Stimulated activated CD4-positive, alpha-beta T cell treated with anti-CD3 and anti-CD28 coated beads, Interleukin-12 subunit alpha, Interleukin-12 subunit beta, amount 100 ng/mL, for 4 hours (primary cell): ENCODE measurements around the gene ERBB4.
"Not testable (repeated sequence)": the region's sequence is repeated elsewhere in the genome, so short reads cannot be mapped to it uniquely, and the experiment has no call there.

Source experiments
- DNase-seq: peaks from one replicate; pipeline ENCODE4 v3.0.0-alpha.2; 2020

Gene ERBB4

DNA sequence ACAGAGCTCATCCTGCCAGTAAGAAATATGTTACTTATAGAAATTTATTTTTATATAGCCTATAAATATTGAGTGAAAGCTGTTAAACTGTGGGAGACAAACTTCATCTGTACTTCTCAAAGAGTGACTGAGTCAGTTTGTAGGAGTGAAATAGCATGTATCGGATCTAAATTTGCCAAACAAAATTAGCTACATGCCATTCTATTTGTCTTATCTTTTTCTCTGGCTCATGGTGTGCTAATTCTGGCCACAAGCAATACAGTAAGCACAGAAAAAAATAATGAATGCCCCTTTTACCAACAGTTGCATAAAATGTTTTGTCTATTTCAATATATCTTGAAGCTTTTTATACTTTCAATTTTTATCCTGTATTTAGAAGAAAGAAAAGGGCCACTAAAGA is 12.5 kb downstream of the ERBB4 start:
- no peak for DNase-seq

GRCh38 chr2:212523756-212524155 is 14.8 kb downstream of the ERBB4 start:
- no peak for DNase-seq

GRCh38 chr2:212520340-212520739 is 18.3 kb downstream of the ERBB4 start:
- no peak for DNase-seq

DNA sequence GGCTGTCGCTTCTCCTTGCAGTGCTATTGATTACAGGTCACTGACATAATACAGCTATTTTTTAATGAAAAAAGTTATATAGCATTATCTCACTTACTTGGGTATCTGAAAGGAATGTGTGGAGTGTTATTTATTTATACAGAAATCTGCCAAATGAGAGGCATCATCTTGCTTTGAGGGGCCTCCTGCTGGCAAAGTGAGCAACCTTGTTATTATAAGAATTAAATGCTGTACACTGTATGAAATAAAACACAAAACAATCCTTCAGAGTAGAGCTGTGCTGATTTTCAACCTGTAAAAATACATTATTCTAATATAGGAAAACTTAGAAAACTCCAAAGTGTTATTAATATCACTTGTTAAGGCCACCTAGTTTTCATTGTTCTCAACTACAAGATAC is 20.9 kb downstream of the ERBB4 start:
- no peak for DNase-seq

- no peak for DNase-seq
Observed at GRCh38 chr2:212505586-212505985, 33.0 kb downstream of the ERBB4 start.

DNA sequence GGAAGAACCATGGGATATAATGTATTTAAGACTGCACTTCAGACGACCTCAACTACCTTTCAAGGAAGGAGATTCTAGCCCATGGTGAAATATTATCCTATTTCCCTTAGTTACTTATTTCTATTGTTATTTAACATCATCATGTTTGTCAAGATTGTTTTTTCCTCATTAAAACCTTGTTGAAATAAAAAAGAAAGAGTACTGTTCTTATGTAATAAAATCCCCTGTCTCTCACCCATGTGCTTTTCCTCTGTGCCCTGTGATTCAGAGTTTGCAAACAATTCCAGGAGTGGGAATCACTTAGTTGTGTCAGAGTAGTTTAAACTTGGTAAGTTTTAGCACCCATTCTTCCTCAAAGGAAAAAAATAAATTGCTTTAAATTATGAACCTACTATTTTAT is 43.6 kb downstream of the ERBB4 start:
- no peak for DNase-seq

GRCh38 chr2:212494418-212495020 is 44.1 kb downstream of the ERBB4 start:
- DNase-seq: no peak

DNA sequence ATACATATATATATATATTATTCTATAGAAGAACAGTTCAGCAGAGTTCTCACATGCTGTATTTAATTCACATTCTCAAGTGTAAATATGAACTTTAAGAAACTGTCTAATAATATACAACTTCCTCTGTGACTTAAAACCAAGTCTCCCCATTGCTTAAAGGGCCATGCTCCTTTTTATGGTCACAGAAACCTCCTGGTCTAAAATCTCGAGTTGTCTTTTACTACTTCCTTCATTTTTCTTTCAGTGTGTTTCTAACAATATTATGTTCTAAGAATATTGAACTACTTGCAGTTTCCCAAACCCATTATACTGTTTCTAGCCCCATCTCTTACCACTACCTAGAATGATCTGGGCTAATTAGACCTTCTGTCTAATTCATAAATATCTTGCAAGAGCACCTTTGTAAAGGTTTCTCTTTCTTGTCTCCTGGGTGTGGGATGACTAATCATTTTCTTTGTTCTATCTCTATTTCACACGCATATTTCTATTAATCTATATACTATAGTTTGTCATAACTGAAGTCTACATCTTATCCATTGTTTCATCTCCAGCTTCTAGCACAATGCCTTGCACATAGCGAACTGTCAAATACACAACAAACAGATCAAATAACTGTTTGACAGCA is 48.8 kb downstream of the ERBB4 start:
- no peak for DNase-seq

DNA sequence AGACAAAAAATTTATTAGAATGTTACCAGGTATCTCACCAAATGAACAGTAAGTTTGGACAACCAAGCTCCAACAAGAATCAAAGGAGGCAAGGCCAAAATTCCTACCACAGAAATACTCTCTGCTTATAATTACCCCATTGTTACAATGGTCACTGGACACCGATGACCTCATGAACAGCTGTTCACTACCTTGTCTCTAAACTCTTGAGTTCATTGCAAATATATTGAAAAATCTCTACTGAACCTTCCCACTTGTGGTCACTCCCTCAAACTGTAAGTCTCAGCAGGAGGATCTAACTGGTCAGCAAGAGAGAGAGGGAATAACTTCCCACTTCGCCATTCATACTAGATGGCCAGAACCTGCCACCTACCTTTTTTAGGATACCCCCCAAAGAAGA is 50.0 kb downstream of the ERBB4 start:
- no peak for DNase-seq

GRCh38 chr2:212484563-212485080 is 54.0 kb downstream of the ERBB4 start:
- DNase-seq: no peak

GRCh38 chr2:212480447-212480846 is 58.2 kb downstream of the ERBB4 start:
- no peak for DNase-seq

DNA sequence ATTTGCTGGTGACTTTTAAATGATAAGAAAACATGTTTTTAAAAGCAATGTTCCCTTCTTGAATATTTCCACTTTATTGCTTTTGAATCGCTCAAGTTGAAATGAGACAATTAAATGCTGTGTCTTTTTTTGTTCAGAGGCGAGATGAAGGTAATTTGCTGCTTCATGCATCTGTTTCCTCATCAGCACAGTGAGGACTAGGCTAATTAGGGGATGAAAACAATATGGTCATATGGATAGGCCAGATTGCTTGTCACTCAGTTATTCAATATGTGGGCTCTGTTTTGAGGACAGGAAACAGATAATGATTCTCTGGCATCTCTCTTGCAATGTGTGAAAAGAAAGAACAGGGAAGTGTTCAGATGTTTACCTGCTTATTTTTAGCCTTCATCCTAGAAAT is 61.0 kb downstream of the ERBB4 start:
- no peak for DNase-seq

DNA sequence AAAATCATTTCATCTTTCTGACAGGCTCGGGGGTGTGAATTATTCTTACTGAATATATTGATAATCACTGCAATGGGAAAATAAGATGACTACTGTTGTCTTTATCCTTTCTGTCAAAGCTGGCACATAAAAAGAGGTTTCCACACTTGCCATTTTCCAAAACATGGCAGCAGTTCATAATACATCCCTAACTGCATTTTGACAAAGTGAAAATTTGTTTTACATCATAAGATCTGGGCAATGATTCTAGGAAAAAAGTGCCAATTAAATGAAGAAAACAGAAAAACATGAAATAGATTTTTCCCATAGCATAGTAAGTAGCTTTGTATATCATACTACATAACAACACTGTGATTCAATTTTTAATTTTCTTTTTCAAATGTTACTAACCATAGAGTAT is 65.4 kb downstream of the ERBB4 start:
- no peak for DNase-seq

GRCh38 chr2:212467551-212467950 is 71.1 kb downstream of the ERBB4 start:
- DNase-seq: not testable (repeated sequence)

GRCh38 chr2:212465456-212465855 is 73.1 kb downstream of the ERBB4 start:
- DNase-seq: no peak

- not testable (repeated sequence) for DNase-seq
Observed at GRCh38 chr2:212461708-212462107, 76.9 kb downstream of the ERBB4 start.

GRCh38 chr2:212454149-212454548 is 84.5 kb downstream of the ERBB4 start:
- DNase-seq: no peak

- no peak for DNase-seq
Observed at GRCh38 chr2:212451786-212452231, 86.8 kb downstream of the ERBB4 start.

DNA sequence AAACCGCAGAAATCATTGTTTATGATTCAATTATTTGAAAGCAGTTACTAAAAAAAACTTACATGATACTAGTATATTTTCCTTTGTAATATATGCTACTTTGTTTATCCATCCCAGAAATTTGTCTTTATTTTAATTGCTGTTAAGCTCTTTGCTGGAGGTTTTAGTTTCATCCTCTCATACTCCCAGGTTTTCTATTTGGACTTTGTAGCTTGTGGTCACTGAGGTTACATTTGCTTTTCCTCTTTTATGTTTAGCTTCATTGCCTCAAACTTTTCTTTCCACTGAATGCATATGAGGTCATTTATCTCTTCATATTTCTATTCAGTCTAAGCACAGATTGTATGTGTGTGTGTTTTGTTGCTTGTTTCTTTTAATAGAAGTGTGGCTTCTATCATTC is 89.9 kb downstream of the ERBB4 start:
- no peak for DNase-seq

DNA sequence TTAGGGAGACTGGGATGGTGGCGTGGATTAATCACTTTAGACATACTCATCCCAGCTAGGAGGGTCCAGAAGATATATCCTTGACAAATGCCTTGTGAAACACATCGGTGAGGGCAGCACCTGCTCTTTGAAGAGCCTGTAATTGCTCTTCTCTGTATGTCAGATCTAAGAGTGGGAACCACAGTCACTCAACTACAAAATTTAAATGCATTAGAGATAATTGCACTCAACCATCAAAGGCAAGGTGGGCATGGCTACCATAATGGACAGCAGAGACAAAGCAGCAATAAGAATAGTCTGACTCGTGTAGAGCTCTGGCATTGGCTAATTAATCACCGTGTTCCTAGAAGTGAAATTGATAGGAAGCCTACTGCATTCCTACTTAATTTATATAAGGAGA is 96.8 kb downstream of the ERBB4 start:
- no peak for DNase-seq

DNA sequence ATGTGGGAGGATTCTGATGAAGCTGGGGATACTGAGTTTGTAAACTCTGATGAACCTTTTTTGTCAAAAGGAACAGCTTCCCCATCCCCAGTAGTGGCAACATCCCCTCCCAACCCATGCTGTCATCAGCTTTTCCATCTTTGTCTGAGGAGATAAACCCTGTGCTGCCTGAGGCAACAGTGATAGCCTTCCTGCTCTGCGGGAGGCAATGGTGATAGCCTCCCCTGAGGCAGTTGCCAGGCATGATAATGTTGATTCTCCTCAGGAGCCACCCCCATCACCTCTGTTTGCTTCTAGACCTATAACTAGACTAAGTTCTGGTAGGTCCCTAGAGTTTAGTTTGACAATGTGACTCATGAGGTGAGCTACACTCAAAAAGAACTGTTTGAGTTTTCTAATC is 97.5 kb downstream of the ERBB4 start:
- DNase-seq: no peak

- no peak for DNase-seq
Observed at GRCh38 chr2:212428681-212429478, 109.7 kb downstream of the ERBB4 start.

- no peak for DNase-seq
Observed at GRCh38 chr2:212427638-212428037, 111.0 kb downstream of the ERBB4 start.
